H1 (cell line): Measurements from ENCODE around the gene SMYD3. TPM values are rescaled to one million over a fixed set of nuclear protein-coding genes. Genes with fewer than 3 reads are reported as not detected.

ENCODE experiments used
- ATF3 ChIP-seq: IDR thresholded peaks from 2 replicates; pipeline ENCODE4 v1.6.1; 2011; ENCODE audit warnings: low read depth, mild to moderate bottlenecking, low read length; ENCODE audit not compliant: insufficient read depth
- RAD21 ChIP-seq, 2 experiments: IDR thresholded peaks in 1 of 2; conservative IDR thresholded peaks in 1 of 2; 2 replicates each; pipeline ENCODE4 v1.6.1; 2011; ENCODE audit warnings: low read depth in 2 of 2, low read length in 2 of 2, improper control_type of control experiment in 1 of 2, inconsistent platforms in 1 of 2, mild to moderate bottlenecking in 1 of 2, moderate library complexity in 1 of 2
- polyA plus RNA-seq, 7 experiments: library from polyadenylated mRNA; depleted of rRNA in 3 of 7; stranded (reverse) in 5 of 7; unstranded in 2 of 7; fragments of >200 nt in 5 of 7; fragments of 200-250 nt in 2 of 7; gene quantifications; 1 replicate in 5 of 7; 2 replicates in 1 of 7; 4 replicates in 1 of 7; pipeline versions ENCODE4 v1.2.1 to v1.2.3, GENCODE V29; 2011 to 2013; ENCODE audit warnings: missing spikeins in 2 of 7, mixed read lengths in 2 of 7
- total RNA-seq: library from RNA; stranded (reverse); fragmentation: NEBNext Ultra II Directional; extraction: Animal tissue kit (Norgen Biotek cat#: 25700); gene quantifications from 2 replicates; pipeline ENCODE4 v1.2.1, GENCODE V29; 2021
- TF ChIP-seq, protein P1 (sequence below), 3 experiments: IDR thresholded peaks; 1 replicate in 2 of 3; 2 replicates in 1 of 3; pipeline versions ENCODE4 v1.5.1 to v1.6.1; 2011; ENCODE audit warnings: low read length in 3 of 3, mild to moderate bottlenecking in 3 of 3, inconsistent platforms in 2 of 3, low read depth in 1 of 3, moderate library complexity in 1 of 3; ENCODE audit not compliant: insufficient read depth in 1 of 3; ENCODE audit errors: control extremely low read depth in 1 of 3

The SMYD3 gene
- total and polyA plus RNA-seq, 2 of the 8 experiments (the other 6 are each of a cell fraction or from before 2014, with no cell fraction given): 17.3 to 25.4 TPM

- no peak for TF ChIP-seq ATF3
- TF ChIP-seq, protein P1, sequence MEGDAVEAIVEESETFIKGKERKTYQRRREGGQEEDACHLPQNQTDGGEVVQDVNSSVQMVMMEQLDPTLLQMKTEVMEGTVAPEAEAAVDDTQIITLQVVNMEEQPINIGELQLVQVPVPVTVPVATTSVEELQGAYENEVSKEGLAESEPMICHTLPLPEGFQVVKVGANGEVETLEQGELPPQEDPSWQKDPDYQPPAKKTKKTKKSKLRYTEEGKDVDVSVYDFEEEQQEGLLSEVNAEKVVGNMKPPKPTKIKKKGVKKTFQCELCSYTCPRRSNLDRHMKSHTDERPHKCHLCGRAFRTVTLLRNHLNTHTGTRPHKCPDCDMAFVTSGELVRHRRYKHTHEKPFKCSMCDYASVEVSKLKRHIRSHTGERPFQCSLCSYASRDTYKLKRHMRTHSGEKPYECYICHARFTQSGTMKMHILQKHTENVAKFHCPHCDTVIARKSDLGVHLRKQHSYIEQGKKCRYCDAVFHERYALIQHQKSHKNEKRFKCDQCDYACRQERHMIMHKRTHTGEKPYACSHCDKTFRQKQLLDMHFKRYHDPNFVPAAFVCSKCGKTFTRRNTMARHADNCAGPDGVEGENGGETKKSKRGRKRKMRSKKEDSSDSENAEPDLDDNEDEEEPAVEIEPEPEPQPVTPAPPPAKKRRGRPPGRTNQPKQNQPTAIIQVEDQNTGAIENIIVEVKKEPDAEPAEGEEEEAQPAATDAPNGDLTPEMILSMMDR (IDR thresholded peaks at IDR 0.05; ENCODE audit: control extremely low read depth in 1 of 3, insufficient read depth in 1 of 3, low read depth in 1 of 3, low read length in 3 of 3): no peak
- TF ChIP-seq RAD21 (IDR thresholded peaks at IDR 0.05 in 1 of 2, conservative IDR thresholded peaks at IDR 0.05 in 1 of 2; ENCODE audit: low read depth in 2 of 2, low read length in 2 of 2): no peak
Measured at GRCh38 chr1:245798349-245798711, 708.7 kb downstream of the SMYD3 start (continued).
